Measurements from ENCODE around the gene DCLK2. TPM values are rescaled to one million over a fixed set of nuclear protein-coding genes. Genes with fewer than 3 reads are reported as not detected.

DCLK2 gene
- total RNA-seq, 1 donor from 2014 or later: 4.9 TPM

DNA sequence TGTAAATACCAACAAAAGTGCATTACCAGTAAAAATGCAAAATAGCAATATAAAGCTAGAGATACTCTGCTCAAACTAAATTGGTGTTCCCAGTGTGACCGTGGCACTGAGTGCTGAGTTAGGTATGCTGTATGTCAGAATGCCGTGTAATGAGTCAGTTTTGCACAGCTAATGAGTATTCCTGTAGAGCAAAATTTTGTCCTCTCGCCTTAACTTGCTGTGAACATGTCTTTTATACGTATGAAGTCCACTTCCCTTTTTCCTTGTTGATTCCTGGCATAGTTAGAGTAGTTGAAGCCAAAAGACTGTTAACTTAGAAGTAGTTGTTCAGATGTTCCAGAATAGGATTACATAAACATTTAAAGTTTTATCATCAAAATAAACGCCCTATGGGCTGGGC, 11.5 kb downstream of the DCLK2 start:
- Histone ChIP-seq H3K27ac (no peak overlapping the region), H3K36me3 (no peaks in the 10 kb centered on the region), H3K9me3 (no peaks in the 10 kb centered on the region), H3K27me3 (no peaks in the 10 kb centered on the region), H3K4me1 (no peaks in the 10 kb centered on the region), H3K4me3 (no peak overlapping the region)
- TF ChIP-seq, protein P1, sequence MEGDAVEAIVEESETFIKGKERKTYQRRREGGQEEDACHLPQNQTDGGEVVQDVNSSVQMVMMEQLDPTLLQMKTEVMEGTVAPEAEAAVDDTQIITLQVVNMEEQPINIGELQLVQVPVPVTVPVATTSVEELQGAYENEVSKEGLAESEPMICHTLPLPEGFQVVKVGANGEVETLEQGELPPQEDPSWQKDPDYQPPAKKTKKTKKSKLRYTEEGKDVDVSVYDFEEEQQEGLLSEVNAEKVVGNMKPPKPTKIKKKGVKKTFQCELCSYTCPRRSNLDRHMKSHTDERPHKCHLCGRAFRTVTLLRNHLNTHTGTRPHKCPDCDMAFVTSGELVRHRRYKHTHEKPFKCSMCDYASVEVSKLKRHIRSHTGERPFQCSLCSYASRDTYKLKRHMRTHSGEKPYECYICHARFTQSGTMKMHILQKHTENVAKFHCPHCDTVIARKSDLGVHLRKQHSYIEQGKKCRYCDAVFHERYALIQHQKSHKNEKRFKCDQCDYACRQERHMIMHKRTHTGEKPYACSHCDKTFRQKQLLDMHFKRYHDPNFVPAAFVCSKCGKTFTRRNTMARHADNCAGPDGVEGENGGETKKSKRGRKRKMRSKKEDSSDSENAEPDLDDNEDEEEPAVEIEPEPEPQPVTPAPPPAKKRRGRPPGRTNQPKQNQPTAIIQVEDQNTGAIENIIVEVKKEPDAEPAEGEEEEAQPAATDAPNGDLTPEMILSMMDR (IDR thresholded peaks at IDR 0.05): no peak
- intact Hi-C loops (cut with DNase I): no loop called here
- ATAC-seq (no peak), DNase-seq (no peak)

DNA sequence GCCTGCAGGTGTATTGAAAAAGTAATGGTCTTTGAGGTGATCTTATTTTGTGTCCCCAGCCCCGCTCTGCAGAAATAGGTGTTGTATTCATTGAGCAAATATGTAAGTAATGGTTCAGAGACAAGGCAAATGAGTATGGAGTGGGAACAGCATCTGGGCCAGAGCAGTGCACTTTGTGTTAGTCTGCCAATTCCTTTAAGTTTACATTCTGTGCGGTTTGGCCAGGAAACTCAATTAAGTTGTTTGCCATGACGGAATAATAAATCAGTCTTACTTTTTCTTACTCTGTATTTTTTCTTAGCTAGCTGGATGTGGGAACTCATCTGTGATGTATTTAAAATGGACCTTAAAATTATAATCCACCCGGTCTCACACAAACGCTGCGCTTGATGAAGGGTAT, 12.6 kb downstream of the DCLK2 start:
- no peak for DNase-seq
- Histone ChIP-seq H3K27ac (no peak overlapping the region), H3K27me3 (no peaks in the 10 kb centered on the region), H3K4me3 (no peak overlapping the region), H3K9me3 (no peaks in the 10 kb centered on the region), H3K4me1 (no peaks in the 10 kb centered on the region), H3K36me3 (no peaks in the 10 kb centered on the region)
- TF ChIP-seq, protein P1 (IDR thresholded peaks at IDR 0.05): no peak
- intact Hi-C loops (cut with DNase I): no loop called here
- no peak for ATAC-seq

DNA sequence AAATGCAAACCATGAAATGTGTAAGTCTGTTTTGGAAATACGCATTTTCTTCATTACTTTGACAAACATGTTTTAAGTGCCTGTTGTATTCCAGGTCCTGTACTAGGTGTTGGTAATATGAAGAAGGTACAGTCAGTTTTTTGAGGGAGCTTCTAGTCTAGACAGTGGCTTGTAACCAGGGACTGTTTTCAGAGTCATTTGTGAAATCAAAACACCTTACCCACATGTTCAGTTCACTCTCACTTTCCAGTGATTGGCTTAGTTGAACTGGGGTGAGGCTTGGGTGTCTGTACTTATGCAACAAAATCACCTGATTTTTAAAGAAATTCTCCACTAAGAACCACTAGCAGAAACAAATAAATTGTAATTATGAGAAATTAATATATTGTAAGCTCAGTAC, 16.4 kb downstream of the DCLK2 start:
- no peak for ATAC-seq
- Histone ChIP-seq H3K27ac (no peak overlapping the region), H3K27me3 (no peaks in the 10 kb centered on the region), H3K4me3 (no peak overlapping the region), H3K36me3 (no peaks in the 10 kb centered on the region), H3K4me1 (no peaks in the 10 kb centered on the region), H3K9me3 (no peaks in the 10 kb centered on the region)
- DNase-seq: no peak
- TF ChIP-seq, protein P1 (IDR thresholded peaks at IDR 0.05): no peak
- intact Hi-C loops (cut with DNase I): no loop called here

DNA sequence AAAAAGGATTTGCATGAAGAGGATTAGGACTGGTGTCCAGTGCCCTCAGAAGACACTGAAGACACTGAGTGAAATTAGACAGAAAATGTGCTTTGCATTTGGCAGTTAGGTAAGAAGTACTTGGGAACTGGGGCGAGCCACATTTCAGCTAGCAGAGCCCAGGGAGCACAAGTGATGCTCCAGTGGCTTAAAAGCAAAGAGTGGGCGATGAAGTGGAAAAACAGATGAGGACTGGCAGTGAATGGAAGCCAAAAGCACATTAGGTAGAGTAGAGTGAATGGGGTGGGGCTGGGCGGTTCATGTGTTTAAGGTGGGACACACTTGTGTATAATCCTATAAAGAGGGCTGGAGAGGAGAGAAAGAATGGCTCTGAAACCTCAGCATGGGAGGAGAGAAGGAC, 18.4 kb downstream of the DCLK2 start:
- intact Hi-C loops (cut with DNase I): no loop called here
- TF ChIP-seq, protein P1 (IDR thresholded peaks at IDR 0.05): no peak
- H3K9me3 ChIP-seq: no peaks in the 10 kb centered on the region
- H3K4me1 ChIP-seq: no peaks in the 10 kb centered on the region
- no peak overlapping the region for H3K27ac ChIP-seq
- no peak for ATAC-seq
- H3K4me3 ChIP-seq: no peak overlapping the region
- no peak for DNase-seq
- no peaks in the 10 kb centered on the region for H3K36me3 ChIP-seq
- no peaks in the 10 kb centered on the region for H3K27me3 ChIP-seq

DNA sequence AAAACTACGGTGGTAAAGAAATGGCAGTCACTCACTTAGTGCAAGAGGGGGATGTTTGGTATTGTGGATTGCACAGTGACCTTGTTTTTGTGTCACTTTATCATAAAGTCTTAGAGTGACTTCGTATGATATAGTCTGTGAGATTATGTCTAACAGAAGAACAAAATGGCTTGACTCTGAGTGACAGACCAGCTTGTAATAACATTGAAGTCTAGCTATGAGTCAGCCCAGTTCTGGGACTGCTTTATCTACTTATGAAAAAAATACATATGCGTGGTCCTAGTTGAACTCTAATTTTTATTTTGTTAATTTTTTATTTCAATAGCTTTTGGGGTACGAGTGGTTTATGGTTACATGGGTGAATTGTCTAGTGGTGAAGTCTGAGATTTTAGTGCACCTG, 20.0 kb downstream of the DCLK2 start:
- DNase-seq: no peak
- Histone ChIP-seq H3K27ac (no peak overlapping the region), H3K4me3 (no peak overlapping the region), H3K4me1 (no peaks in the 10 kb centered on the region), H3K9me3 (no peaks in the 10 kb centered on the region), H3K36me3 (no peaks in the 10 kb centered on the region), H3K27me3 (no peaks in the 10 kb centered on the region)
- intact Hi-C loops (cut with DNase I): no loop called here
- TF ChIP-seq, protein P1 (IDR thresholded peaks at IDR 0.05): no peak
- no peak for ATAC-seq

DNA sequence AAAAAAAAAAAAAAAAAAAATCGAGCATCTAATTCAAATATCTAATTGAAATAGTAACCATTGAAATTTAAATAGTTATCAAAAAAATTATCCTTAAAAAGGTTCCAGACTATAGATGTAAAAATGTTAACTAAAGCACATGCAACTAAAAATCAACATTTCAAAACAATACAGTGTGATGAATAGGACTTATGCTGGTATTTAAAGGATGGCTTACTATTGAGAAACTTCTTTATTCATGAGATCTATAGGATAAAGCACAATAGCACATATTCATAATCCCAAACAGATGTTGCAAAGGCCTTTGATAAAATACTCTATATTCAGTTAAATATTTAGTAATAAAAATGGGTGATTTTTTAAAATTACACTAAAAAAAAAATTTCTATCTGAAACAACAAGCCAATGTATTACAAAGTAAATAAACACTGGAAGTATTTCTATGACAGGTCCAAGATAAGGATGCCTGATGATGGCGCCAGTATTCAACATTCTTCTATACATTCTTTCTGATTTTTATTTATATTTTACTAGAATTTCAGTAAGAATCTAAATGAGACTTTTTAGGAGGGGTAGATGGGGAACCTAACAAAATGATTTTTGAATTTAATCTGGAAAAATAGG, 26.3 kb downstream of the DCLK2 start:
- intact Hi-C loops (cut with DNase I): no loop called here
- Histone ChIP-seq H3K27me3 (no peaks in the 10 kb centered on the region), H3K9me3 (no peaks in the 10 kb centered on the region), H3K4me1 (no peaks in the 10 kb centered on the region), H3K36me3 (no peaks in the 10 kb centered on the region), H3K4me3 (no peak overlapping the region), H3K27ac (no peak overlapping the region)
- TF ChIP-seq, protein P1 (IDR thresholded peaks at IDR 0.05): no peak
- ATAC-seq: no peak
- no peak for DNase-seq
